HK-2 (cell line): ENCODE measurements around the gene PACRGL.

ENCODE experiments used
- DNase-seq: peaks from one replicate; pipeline ENCODE4 v3.0.0-alpha.2; 2018; ENCODE audit not compliant: unreplicated experiment

PACRGL gene

DNA sequence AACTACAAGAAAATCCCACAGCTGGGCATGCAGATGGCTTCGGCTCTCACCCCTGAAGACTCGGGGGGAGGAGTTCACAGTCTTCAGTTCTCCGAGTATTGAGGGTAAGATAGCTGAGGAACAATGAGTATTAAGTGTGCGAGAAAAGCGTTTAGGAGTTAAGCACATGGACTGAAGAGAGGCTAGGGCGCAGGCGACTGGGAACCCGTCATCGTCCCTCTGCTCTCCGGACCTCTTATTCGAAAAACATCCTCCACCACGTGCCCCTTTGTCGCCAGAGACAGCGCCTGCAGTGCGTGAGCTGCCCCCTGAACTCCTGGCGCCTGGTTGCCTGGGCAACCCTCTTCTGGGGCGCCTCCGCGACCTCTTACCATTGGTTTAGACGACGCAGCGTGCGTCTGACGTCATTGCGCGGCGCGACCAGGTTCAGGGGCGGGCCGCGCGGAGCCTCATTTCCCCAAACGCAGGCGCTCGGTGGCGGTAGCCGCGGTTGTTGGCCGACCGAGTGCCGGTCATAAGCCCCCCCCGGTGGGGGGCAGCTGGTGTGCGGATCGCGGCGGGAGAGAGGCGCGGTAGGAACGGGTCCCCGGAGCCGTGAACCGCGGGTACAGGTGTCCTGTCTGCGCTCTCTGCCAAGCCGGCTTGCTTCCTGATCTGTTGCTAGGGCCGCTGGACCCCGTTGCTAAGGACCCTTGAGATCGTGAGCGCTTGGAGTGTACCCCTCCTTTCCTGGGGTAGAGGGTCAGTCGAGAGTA lies at the start of gene PACRGL:
PACRGL (plus strand) TSS at position 452 of the 755 bp plus-strand sequence. CDS start 4,024 bp downstream, outside the sequence.
- peak; percentile 92 for DNase-seq

DNA sequence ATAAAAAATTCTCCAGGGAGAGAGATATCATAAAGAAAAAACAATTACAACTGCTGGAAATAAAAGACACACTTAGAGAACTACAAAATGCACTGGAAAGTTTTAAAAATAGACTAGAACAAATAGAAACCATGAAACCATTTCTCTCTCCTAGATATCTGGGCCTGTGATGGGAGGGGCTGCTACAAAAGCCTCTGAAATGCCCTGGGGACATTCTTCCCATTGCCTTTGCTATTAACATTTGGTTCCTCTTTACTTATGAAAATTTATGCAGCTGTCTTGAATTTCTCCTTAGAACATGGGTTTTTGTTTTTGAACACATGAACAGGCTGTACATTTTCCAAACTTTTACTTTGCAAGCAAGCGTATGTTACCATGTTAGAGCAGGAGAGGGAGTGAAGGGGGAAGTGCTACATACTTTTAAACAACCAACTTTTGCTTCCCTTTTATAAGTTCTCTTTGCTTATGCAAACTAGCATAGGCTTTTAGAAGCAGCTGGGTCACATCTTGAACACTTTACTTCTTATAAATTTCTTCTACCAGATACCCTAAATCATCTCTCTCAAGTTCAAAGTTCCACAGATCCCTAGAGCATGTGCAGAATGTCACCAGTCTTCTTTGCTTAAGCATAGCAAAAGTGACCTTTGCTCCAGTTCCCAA lies 47.9 kb upstream of the PACRGL start:
- no peak for DNase-seq

DNA sequence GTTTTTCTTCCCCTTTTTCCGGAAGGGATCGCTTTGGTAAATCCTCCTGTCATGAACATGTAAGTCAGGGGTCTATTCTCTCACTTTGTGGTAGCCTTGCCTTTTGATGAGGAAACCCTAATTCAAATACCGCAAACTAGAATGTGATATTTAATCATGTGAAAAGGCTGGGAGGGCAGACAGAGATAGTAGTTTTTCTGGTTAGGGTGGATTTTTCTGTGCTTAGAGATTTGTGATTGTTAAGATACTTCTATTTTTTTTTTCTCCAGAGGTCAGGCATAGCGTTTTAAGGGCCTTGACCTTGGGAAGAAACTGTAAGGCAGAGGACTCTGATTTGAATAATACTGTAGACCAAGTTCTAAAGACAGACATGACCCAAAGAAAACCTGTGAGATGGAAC lies 41.8 kb upstream of the PACRGL start:
- no peak for DNase-seq

DNA sequence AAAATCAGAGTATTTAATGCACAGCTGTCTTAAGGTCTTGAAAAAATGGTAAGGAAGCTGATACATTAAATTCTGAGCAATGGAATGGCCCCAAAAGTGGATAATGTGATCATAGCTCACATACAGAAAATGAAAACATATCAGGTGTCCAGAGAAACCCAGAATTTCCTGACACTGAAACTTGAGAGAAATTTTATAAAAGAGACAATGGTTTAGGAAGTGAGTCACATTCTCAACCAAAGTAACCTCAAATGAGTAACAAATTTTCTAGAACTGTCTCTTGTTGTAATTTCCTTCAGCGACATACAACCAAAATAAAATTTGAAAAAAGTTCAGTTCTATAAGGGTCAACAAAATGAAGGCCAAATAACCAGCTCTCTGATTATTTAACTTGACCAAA lies 37.4 kb upstream of the PACRGL start:
- no peak for DNase-seq

DNA sequence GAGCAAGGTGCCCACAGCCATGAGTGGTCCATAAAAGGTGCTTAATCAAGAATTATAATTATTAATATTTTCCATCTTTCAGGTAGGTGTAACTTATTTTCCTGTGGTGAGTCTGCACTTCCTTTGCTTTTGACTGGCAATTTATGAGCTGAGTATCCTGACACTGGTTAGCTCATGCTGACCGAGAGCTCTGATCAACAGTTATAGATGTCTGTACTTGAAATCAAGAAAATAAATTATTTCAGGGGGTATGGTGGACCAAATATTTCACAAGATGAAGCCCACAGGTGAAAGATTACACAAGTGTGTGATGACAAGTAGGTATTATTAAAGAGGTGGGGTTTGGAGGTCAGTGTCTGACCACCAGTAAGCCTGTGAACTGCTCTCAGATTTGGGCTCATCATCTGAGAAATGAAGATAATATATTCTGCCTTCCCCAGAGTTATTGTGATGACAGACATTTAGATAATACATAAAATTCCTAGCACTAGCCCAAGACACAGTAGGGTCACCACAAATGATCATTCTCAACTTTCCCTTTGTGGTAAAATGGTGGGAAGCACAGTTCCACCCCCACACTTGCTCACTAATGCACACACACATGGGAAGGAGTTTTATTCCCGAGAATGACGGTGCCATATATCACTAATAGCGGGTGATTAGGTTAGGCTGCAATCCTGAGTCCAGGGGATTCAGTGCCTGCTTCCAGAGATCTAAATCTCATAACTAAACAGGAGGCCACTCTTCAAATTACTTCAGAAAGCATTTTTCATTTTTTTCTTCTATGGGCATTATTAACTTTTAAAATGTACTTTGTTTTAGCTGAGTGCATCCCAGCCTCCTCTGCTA lies 34.0 kb upstream of the PACRGL start:
- DNase-seq, result no peak

DNA sequence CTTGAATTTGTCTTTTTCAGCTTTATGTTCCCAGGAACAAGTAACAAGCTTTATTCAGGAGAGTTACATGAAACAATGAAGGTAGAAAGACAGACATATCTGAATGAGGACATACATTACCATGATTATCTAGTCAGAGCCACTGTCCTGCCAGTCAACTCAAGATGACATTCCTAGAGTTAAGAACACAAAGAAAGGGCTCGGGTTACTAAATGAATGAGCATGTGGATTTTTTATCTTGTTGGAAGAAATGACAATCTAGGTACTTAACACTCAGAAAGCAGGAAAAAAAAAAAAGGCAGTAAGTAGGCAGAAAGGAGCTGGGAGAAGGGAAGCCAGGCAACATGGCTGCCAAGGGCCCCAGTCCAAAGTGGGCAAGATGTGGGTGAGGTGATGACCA lies 28.0 kb upstream of the PACRGL start:
- DNase-seq, result no peak

DNA sequence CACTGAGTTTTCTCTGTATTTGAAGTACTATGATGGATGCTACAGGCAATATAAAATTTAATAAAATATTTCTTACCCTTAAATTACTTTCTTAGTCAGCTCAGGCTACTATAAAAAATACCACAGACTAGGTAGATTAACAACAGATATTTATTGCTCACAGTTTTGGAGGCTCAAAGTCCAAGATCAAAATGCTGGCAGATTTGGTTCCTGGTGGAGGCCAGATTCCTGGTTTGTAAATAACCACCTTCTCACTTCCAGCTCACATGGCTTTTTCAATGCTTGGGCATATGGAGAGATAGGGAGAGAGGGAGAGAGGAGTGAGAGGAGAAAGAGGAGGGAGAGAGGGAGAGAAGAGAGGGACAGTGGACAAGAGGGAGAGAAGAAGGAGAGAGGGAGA lies 24.5 kb upstream of the PACRGL start:
- DNase-seq, result no peak

DNA sequence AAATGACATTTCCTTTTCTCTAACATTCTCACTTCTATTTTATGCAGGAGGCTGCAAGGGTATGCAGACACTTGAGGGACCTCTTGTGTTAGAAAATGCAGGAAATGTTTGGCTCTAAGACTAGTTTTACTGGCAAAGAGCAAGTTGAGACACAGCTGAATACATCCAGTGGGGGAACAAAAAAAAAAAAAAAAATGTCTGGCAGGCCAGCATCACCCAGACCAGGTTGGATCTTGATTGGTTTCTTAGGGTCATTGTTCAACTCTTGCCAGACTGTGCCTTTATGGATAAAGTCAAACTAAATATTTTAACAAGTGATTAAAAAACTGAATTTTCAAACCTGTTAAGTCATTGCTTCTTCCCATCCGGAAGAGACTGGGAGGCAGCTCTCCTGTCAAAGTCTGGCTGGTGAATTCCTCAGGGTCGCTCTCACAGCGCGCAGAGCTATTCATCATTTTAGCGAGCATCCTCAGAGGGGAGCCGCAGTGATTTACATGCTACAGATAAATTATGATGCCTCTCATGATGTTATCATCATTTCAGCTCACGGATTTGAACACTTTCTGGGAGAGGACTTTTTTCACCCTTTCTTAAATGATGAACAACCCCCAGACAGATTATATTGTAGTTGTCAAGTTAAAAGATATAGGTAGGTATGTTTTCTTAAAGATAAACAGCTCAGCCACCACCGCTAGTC lies 23.6 kb upstream of the PACRGL start:
- no peak for DNase-seq

DNA sequence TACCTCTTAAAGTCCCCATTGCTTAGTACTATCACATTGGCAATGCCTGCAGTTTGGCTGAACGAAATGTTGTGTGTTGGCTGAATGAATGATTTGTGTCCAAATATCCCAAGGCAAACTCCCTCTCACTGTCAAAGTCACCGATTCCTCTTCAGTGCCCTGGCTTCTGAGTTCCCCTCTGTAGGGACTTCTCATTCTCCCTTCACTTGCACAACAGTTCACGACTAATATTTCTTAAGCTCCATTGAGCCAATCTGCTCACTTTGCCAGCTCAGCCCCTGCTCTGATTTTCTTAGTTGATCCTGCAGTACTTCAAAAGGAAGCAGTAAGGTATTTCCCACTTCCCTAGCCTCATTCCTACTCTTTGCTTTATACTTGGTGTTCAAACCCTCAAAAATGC lies 21.9 kb upstream of the PACRGL start:
- no peak for DNase-seq

DNA sequence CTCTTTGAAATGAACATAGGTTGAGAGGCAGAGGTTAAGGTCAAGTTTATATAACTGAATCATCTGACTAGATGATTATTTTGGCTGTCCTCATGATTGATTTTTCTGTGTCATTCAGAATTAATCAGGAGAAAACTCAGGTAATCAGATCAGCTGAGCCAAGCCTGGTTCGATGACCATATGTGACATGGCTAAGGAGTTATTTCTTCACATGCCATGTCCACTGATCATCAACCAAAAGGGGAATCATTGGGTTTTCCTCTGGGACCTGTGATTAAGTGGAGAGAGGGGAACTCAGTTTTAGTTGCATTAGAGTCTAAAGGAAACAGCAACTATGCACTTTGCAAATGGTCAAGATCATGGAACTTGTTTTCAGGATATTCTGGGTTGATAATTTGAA lies 20.3 kb upstream of the PACRGL start:
- DNase-seq, result no peak

DNA sequence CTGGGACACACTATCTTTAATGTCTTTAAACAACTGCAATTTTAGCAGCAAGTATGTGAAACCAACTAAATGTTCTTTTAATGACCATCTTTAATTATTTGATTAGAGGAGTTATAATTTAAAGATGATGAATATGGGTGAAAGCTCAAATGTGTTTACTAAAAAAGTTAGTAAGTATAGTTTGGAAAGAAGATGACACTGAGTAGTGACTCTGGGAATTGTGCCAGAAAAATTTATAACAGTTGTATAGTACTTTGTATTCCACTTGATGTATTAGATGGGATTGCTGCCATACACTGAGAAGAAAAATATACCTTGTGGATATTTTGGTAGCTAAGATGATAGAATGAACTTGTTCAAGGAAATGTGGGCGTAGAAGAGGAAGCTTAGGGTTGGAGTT lies 19.5 kb upstream of the PACRGL start:
- no peak for DNase-seq

DNA sequence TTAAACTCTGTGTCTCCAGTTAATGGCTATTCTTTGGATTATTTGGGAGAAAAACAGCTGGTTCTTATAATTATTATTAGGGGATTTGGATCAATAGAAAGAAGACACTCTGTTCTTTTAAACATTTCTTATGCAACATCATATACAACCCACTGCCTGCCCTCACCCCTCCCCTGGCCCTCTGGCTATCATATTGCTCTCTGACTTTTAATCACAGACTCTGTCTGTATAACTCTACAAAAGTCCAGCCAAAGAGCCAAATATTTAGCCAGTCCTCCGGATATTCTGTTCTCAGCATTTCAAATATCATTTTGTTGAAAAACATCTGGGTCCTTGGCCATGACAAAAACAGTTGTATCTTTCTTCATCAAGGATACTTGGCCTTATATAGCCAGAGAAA lies 19.0 kb upstream of the PACRGL start:
- no peak for DNase-seq

DNA sequence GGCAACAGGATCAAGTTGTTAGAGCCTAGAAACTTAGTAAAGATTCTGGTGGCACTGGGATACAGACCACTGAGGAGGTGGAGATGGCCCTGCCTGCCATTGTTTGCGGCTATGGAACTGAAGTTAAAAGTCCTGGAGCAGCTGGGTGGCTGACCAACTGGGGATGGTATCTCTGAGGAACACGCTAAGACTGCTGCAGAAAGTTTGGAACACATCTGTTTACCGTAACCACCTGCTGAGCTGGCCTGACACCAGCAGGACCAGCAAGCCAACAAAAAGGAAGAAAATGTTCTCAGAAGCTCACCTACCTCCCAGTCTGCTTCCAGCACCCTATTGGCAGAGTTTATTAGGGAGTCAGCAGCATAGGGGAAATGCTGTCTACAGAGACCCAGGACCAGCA lies 17.4 kb upstream of the PACRGL start:
- DNase-seq, result no peak

DNA sequence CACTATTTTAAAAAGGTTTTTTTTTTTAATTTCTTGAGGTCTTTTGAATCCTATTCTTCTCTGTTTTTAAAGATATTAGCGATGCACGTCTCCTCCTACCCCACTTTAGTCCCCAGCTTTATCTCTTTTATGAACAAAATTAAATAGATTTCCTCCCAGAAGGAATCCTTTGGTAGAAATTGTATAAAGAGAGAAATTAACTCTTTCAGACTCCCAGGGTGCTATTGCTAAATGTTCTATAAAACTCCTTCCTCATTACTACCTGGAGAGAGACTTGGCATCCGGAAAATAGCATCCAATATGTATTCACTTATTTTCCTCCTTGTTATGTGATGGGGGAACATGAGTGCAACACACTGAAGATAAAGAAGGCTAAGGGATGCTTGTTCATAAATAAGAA lies 16.5 kb upstream of the PACRGL start:
- no peak for DNase-seq

DNA sequence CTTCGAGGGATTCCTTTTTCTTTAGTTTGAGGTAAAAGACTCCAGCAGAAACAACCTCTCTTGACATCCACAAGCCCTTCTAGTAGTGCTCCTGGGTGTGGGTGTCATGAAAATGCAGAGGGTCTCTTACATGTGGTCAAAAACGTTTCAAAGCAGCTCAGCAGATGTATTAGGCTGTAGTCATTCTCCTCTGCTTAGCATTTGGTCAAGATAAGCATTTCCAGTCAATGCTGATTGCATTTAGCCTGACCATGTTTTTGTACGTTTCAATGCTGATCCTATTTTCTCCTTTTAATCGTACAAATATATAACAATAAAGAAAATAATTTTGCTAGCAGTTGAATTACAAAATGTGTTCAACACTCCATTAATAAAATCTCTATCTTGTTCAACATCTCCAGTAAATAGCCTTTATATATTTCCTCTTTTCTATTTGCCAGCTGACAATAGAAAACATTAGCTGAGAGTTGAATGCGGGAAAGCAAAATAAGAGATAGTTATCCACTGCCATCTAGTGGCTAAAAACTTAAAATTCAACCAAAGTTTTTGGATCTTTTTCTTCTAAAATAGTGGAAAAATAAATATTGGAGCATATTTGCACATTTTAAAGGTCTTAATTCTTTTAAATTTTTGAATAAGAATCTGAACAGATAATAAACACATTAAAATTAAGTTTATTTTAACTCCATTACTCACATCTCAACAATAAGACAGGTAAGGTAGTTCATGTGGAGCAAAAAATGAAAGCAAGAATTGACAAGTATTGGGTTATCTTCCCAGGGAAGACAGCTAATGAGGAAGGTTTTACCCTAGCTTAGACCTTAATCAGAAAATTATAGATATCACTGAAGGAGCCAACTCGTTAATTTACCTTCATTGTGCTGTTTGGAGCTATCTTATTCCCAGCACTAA lies 15.2 kb upstream of the PACRGL start:
- DNase-seq, result no peak

DNA sequence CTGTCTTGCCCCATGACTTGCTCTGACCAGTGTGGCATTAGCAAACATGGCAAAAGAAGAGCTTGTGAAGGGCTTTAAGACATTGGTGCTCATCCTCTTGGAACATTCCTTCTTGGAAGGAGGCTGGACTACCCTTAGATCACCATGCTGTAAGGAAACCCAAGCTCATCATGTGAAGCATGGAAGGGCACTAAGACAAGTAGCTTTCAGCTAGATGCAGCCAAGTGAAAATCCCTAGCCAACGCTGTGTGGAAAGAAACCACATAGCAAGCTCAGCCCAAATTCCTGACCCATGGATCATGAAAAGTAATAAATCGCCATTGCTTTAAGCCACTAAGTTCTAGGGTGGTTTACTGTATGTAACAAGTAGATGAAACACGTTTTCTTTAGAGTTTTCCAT lies 12.4 kb upstream of the PACRGL start:
- DNase-seq, result peak; percentile 65

DNA sequence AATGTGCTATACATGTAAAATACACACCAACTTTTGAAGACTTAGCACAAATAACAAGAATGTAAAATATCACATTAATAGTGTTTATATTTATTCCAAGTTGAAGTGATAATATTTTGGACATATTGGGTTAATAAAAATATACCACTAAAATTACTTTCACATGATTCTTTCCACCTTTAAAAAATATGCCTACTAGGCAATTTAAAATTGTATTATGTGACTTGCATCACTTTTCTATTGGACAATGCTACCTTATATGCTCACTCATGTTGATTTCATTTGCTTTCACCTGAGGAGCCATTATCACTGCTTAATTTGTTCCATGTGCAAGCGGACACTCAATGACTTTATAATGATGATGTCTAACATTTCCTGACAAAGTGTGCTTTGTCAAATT lies 3.4 kb upstream of the PACRGL start:
- no peak for DNase-seq

DNA sequence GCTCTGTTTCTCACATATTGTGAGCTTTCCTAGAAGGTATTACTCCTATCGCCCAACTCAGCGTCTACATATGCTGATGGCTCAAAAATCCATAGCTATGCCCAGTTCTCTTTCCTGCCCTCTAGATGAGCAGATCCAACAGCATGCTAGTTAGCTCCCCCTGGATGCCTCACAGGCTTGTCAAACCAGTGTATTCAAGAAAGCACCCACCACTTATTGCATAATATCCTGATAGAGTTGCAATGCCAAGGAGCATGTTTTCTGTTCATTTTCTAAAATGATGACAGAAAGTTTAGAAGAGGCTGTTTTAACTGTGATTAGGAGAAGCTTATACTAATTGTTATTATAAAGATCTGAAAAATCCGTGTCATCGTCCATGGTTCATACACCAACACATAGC lies 1.9 kb upstream of the PACRGL start:
- DNase-seq, result no peak

DNA sequence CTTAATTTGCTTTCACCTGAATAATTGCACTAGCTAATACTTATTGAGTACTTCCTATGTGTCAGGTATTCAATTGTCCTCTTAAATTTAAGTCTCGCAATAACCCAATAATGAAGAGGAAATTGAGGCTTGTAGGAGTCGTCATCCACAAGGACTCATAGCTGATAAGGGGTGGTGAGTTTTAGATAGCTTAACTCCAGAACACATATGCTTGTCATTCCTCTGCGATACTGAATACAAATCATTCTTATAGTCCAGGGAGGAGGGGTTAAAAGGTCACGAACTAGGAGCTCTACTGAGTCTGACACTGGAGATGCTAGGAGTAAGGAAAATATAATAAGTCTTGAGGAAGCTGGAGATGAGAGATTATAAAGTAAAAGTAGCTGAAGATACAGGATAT lies 1.4 kb upstream of the PACRGL start:
- DNase-seq, result no peak

DNA sequence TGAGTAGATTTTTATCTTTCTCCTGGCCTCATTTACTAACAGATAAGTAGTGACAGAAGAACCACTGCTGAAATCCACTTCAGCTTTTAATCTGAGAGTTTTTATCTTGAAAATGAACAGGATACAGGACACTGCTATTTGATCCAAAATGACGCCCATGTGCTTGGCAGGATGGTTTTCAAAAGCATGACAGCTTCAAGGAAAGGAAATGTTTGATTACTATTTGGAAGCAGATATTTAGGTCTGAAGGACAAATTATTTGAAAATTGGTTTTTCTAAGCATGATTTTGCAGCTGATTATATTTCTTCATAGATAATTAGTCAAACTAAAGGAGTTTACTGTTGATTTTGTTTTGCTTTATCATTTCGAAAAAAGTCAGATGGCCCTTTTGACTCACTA lies 11.1 kb downstream of the PACRGL start:
- no peak for DNase-seq

DNA sequence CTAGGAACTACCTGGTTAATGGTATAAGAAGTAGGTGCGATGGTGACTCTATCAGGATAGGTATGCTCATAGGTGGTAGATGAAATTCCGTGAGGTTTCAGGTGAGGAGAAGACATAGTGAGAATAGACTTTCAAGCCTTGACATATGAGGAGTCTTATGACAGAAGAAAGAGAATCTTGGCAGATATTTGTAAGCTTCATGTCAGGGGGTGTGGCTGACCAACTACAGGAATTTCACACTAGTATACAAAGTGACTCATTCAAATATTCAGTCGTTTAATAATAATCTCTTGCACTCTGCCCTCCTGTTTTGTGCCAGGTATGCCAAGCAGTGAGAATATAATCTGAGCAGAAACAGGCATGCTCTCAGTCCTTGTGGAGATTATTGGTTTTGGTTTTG lies 22.8 kb downstream of the PACRGL start:
- DNase-seq, result no peak
